Left hindlimb (tissue), 1 donor: Measurements from ENCODE around the gene ZSCAN4.
A peak's percentile ranks its signal among the peaks of the same experiment; 100 is the strongest.

Experiments used
- DNase-seq: peaks from one replicate; pipeline ENCODE4 v3.0.0-alpha.2; 2018

ZSCAN4 gene

GRCh38 chr19:57668635-57669034 is at the start of gene ZSCAN4:
Gene ZSCAN4 (plus strand): TSS chr19:57668935. CDS start chr19:57676146, 7,211 bp downstream.
- no peak for DNase-seq

- no peak for DNase-seq
These were observed 47.9 kb upstream of the ZSCAN4 start for GRCh38 chr19:57620673-57621348.

GRCh38 chr19:57623091-57623490 is 45.6 kb upstream of the ZSCAN4 start:
- no peak for DNase-seq

- DNase-seq: peak; percentile 95
These were observed 35.5 kb upstream of the ZSCAN4 start, which contains the start of gene ZNF211 for GRCh38 chr19:57632987-57633831. Gene ZNF211 (plus strand): TSS chr19:57633168. CDS start chr19:57633347, 179 bp downstream.

GRCh38 chr19:57633832-57634131 is 35.0 kb upstream of the ZSCAN4 start:
- no peak for DNase-seq

GRCh38 chr19:57637379-57637778 is 31.4 kb upstream of the ZSCAN4 start:
- DNase-seq: no peak

- DNase-seq: no peak
These were observed 27.0 kb upstream of the ZSCAN4 start for GRCh38 chr19:57641715-57642234.

- DNase-seq: no peak
These were observed 26.2 kb upstream of the ZSCAN4 start for GRCh38 chr19:57642396-57643046.

GRCh38 chr19:57643734-57644133 is 25.0 kb upstream of the ZSCAN4 start:
- DNase-seq: no peak

GRCh38 chr19:57648331-57649003 is 20.3 kb upstream of the ZSCAN4 start:
- no peak for DNase-seq

GRCh38 chr19:57651654-57651996 is 17.1 kb upstream of the ZSCAN4 start:
- DNase-seq: no peak

- DNase-seq: no peak
These were observed 15.0 kb upstream of the ZSCAN4 start for GRCh38 chr19:57653689-57654088.

- DNase-seq: no peak
These were observed 13.3 kb upstream of the ZSCAN4 start for GRCh38 chr19:57655443-57655842.

GRCh38 chr19:57656346-57656745 is 12.4 kb upstream of the ZSCAN4 start:
- no peak for DNase-seq

GRCh38 chr19:57664269-57665127 is 4.2 kb upstream of the ZSCAN4 start:
- peak; percentile 72 for DNase-seq

- DNase-seq: no peak
These were observed 3.4 kb upstream of the ZSCAN4 start for GRCh38 chr19:57665261-57665806.

- DNase-seq: no peak
These were observed 1.5 kb upstream of the ZSCAN4 start for GRCh38 chr19:57667228-57667627.

- no peak for DNase-seq
These were observed 2.6 kb downstream of the ZSCAN4 start for GRCh38 chr19:57671124-57671895.

- no peak for DNase-seq
These were observed 3.7 kb downstream of the ZSCAN4 start for GRCh38 chr19:57672466-57672865.

GRCh38 chr19:57675881-57676280 is 7.1 kb downstream of the ZSCAN4 start:
- no peak for DNase-seq

- DNase-seq: no peak
These were observed 13.6 kb downstream of the ZSCAN4 start for GRCh38 chr19:57682226-57682766.
